Peyer's patch (tissue), 4 donors: ENCODE measurements around the gene NABP2.
"Not testable (repeated sequence)": the region's sequence is repeated elsewhere in the genome, so short reads cannot be mapped to it uniquely, and the experiment has no call there.

Source experiments
- POLR2A ChIP-seq, 2 donors: fragments of 450-650 bp; IDR thresholded peaks; one replicate each; pipeline ENCODE4 v1.5.1; 2017; ENCODE audit warnings: antibody characterized with exemption in 2 of 2, mild to moderate bottlenecking in 2 of 2, moderate library complexity in 2 of 2
- TF ChIP-seq, protein P1 (sequence below), 6 experiments: fragments of 450-650 bp in 4 of 6; fragments of 200-600 bp in 2 of 6; sonication (generic) in 1 of 6; IDR thresholded peaks; one replicate each; pipeline ENCODE4 v1.5.1; 2017 to 2019; ENCODE audit warnings: antibody characterized with exemption in 6 of 6, mild to moderate bottlenecking in 3 of 6, moderate library complexity in 1 of 6

DNA sequence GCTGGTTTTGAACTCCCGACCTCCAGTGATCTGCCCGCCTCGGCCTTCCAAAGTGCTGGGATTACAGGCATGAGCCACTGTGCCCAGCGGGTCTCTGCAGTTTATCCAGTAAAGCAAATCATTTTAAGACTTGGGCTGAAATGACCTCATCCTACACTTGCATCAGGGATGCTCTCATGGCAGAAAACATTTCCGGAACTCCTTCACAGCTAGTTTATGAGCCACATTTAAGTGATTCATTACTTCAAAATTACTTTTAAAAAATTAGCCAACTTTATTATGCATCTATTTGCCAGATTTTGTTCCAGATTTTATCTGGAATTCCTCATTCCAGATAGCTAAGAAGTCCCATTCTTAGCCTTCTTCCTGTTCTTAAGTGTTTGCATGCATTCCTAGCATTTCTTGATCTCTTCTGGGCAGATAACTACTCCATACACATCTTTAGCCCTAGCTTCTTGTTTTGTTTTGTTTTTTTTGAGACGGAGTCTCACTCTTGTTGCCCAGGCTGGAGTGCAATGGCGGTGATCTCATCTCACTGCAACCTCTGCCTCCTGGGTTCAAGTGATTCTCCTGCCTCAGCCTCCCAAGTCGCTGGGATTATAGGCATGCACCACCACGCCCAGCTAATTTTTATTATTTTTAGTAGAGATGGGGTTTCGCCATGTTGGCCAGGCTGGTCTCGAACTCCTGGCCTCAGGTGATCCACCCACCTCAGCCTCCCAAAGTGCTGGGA, 27.2 kb upstream of the NABP2 start:
- TF ChIP-seq POLR2A (IDR thresholded peaks at IDR 0.05): not testable (repeated sequence)
- TF ChIP-seq, protein P1, sequence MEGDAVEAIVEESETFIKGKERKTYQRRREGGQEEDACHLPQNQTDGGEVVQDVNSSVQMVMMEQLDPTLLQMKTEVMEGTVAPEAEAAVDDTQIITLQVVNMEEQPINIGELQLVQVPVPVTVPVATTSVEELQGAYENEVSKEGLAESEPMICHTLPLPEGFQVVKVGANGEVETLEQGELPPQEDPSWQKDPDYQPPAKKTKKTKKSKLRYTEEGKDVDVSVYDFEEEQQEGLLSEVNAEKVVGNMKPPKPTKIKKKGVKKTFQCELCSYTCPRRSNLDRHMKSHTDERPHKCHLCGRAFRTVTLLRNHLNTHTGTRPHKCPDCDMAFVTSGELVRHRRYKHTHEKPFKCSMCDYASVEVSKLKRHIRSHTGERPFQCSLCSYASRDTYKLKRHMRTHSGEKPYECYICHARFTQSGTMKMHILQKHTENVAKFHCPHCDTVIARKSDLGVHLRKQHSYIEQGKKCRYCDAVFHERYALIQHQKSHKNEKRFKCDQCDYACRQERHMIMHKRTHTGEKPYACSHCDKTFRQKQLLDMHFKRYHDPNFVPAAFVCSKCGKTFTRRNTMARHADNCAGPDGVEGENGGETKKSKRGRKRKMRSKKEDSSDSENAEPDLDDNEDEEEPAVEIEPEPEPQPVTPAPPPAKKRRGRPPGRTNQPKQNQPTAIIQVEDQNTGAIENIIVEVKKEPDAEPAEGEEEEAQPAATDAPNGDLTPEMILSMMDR (IDR thresholded peaks at IDR 0.05): not testable (repeated sequence)
